Lower lobe of right lung (tissue), 2 donors: ENCODE results near the gene FAM171A1. TPM values are rescaled to one million over a fixed set of nuclear protein-coding genes. Genes with fewer than 3 reads are reported as not detected.

Experiments
- ATAC-seq, 2 donors: fragments of 200-7000 bp; cut with Tn5 transposase; one replicate each; pipeline ENCODE4 v1.9.1; 2020 to 2022; ENCODE audit warnings: mild to moderate bottlenecking in 2 of 2, moderate library complexity in 2 of 2
- DNase-seq: peaks from one replicate; pipeline ENCODE4 v3.0.0-alpha.2; 2020
- H3K27ac ChIP-seq: fragments of 200-600 bp; one replicate; pipeline ENCODE4 v1.8.0; 2022
- H3K27me3 ChIP-seq: fragments of 200-600 bp; one replicate; pipeline ENCODE4 v1.8.0; 2022; ENCODE audit warnings: low read depth
- H3K36me3 ChIP-seq: fragments of 200-600 bp; one replicate; pipeline ENCODE4 v1.8.0; 2022; ENCODE audit warnings: mild to moderate bottlenecking
- H3K4me1 ChIP-seq: fragments of 200-600 bp; one replicate; pipeline ENCODE4 v1.8.0; 2022
- H3K4me3 ChIP-seq: fragments of 200-600 bp; one replicate; pipeline ENCODE4 v1.8.0; 2022; ENCODE audit warnings: mild to moderate bottlenecking
- H3K9me3 ChIP-seq: fragments of 200-600 bp; one replicate; pipeline ENCODE4 v1.8.0; 2022
- CTCF ChIP-seq: fragments of 200-600 bp; IDR thresholded peaks from one replicate; pipeline ENCODE4 v1.8.0; 2022; ENCODE audit warnings: antibody characterized with exemption, mild to moderate bottlenecking
- intact Hi-C: fragments of 100-400 bp; cut with DNase I; formaldehyde crosslinking; loops from one replicate; pipeline ENCODE4 v1.11.0; 2022
- total RNA-seq: library from RNA; stranded (reverse); fragmentation: NEBNext Ultra II Directional; extraction: Animal tissue kit (Norgen Biotek cat#: 25700); gene quantifications from one replicate; pipeline ENCODE4 v1.2.1, GENCODE V29; 2021
- donor health status: DM: no; HTN: yes; CAD: no; lungs with severe emphysema.

FAM171A1 gene
- total RNA-seq, 1 donor from 2014 or later = 14.0 TPM

- intact Hi-C loops = no loop called here
- TF ChIP-seq CTCF = no peak
- DNase-seq (no peak), ATAC-seq (no peak)
- Histone ChIP-seq H3K36me3 (no peaks in the 10 kb centered on the region), H3K4me3 (no peak overlapping the region), H3K9me3 (no peaks in the 10 kb centered on the region), H3K4me1 (no peaks in the 10 kb centered on the region), H3K27ac (no peak overlapping the region), H3K27me3 (no peaks in the 10 kb centered on the region)
Measured at GRCh38 chr10:15225511-15225910, 145.6 kb downstream of the FAM171A1 start.

- ATAC-seq = no peak
- no peaks in the 10 kb centered on the region for H3K9me3 ChIP-seq
Measured at GRCh38 chr10:15224948-15225347, 146.1 kb downstream of the FAM171A1 start.

GRCh38 chr10:15223174-15223573 lies 147.9 kb downstream of the FAM171A1 start:
- Histone ChIP-seq H3K27ac (no peak overlapping the region), H3K4me3 (no peak overlapping the region), H3K27me3 (no peaks in the 10 kb centered on the region), H3K4me1 (no peaks in the 10 kb centered on the region), H3K9me3 (no peaks in the 10 kb centered on the region), H3K36me3 (no peaks in the 10 kb centered on the region)
- TF ChIP-seq CTCF = no peak
- DNase-seq (no peak), ATAC-seq (no peak)
- intact Hi-C loops = no loop called here

More at GRCh38 chr10:15224948-15225347, 146.1 kb downstream of the FAM171A1 start:
- Histone ChIP-seq H3K4me1 (no peaks in the 10 kb centered on the region), H3K27me3 (no peaks in the 10 kb centered on the region), H3K36me3 (no peaks in the 10 kb centered on the region), H3K27ac (no peak overlapping the region), H3K4me3 (no peak overlapping the region)
- intact Hi-C loops = no loop called here
- no peak for TF ChIP-seq CTCF
- no peak for DNase-seq

GRCh38 chr10:15222511-15222910 lies 148.6 kb downstream of the FAM171A1 start:
- TF ChIP-seq CTCF = no peak
- no peaks in the 10 kb centered on the region for H3K27me3 ChIP-seq
- H3K4me3 ChIP-seq = no peak overlapping the region
- ATAC-seq (no peak), DNase-seq (no peak)
- H3K4me1 ChIP-seq = no peaks in the 10 kb centered on the region
- H3K36me3 ChIP-seq = no peaks in the 10 kb centered on the region
- intact Hi-C loops = no loop called here
- no peak overlapping the region for H3K27ac ChIP-seq
- no peaks in the 10 kb centered on the region for H3K9me3 ChIP-seq

GRCh38 chr10:15220445-15220844 lies 150.6 kb downstream of the FAM171A1 start:
- no peak for TF ChIP-seq CTCF
- DNase-seq (no peak), ATAC-seq (no peak)
- Histone ChIP-seq H3K9me3 (no peaks in the 10 kb centered on the region), H3K4me3 (no peak overlapping the region), H3K36me3 (no peaks in the 10 kb centered on the region), H3K4me1 (no peaks in the 10 kb centered on the region), H3K27ac (no peak overlapping the region), H3K27me3 (no peaks in the 10 kb centered on the region)
- intact Hi-C loops = no loop called here

- no peak for TF ChIP-seq CTCF
- no peak overlapping the region for H3K27ac ChIP-seq
- DNase-seq = no peak
- no peaks in the 10 kb centered on the region for H3K36me3 ChIP-seq
- no peaks in the 10 kb centered on the region for H3K27me3 ChIP-seq
- ATAC-seq = no peak
- H3K4me3 ChIP-seq = no peak overlapping the region
- no peaks in the 10 kb centered on the region for H3K9me3 ChIP-seq
- no peaks in the 10 kb centered on the region for H3K4me1 ChIP-seq
- intact Hi-C loops = no loop called here
Measured at GRCh38 chr10:15216700-15217099, 154.4 kb downstream of the FAM171A1 start.
